Endodermal cell (in vitro differentiated cells): Measurements from ENCODE around the gene KCNJ2. TPM values are rescaled to one million over a fixed set of nuclear protein-coding genes. Genes with fewer than 3 reads are reported as not detected.

ENCODE experiments used
- DNase-seq: peaks from one replicate; pipeline ENCODE4 v3.0.0-alpha.2; 2017
- H3K27ac ChIP-seq: 2 replicates; pipeline ENCODE4 v1.5.1; 2013; ENCODE audit warnings: mild to moderate bottlenecking, low read depth, low read length, moderate library complexity
- H3K27me3 ChIP-seq: 2 replicates; pipeline ENCODE4 v1.6.1; 2013; ENCODE audit warnings: mild to moderate bottlenecking, low read length, moderate library complexity; ENCODE audit not compliant: insufficient read depth, control insufficient read depth, poor library complexity, severe bottlenecking
- H3K36me3 ChIP-seq: 2 replicates; pipeline ENCODE4 v1.7.0; 2013; ENCODE audit warnings: mild to moderate bottlenecking, low read length, moderate library complexity; ENCODE audit not compliant: control insufficient read depth, insufficient read depth
- H3K4me1 ChIP-seq: one replicate; pipeline ENCODE4 v1.7.0; 2013; ENCODE audit warnings: low read length; ENCODE audit not compliant: control insufficient read depth, insufficient read depth
- H3K4me3 ChIP-seq: 2 replicates; pipeline ENCODE4 v1.5.1; 2013; ENCODE audit warnings: mild to moderate bottlenecking, low read length, moderate library complexity
- H3K9ac ChIP-seq: 2 replicates; pipeline ENCODE4 v1.6.1; 2013; ENCODE audit warnings: mild to moderate bottlenecking, low read length, moderate library complexity; ENCODE audit not compliant: poor library complexity, severe bottlenecking; ENCODE audit errors: extremely low read depth
- H3K9me3 ChIP-seq: 2 replicates; pipeline ENCODE4 v1.6.1; 2013; ENCODE audit warnings: mild to moderate bottlenecking, low read length, moderate library complexity; ENCODE audit not compliant: control insufficient read depth
- H3K27ac Mint-ChIP-seq: 2 replicates; pipeline ENCODE4 v1.8.0; 2020; ENCODE audit warnings: mixed read lengths
- H3K27me3 Mint-ChIP-seq: 2 replicates; pipeline ENCODE4 v1.8.0; 2021; ENCODE audit warnings: mild to moderate bottlenecking, mixed read lengths; ENCODE audit not compliant: insufficient read depth
- H3K36me3 Mint-ChIP-seq: 2 replicates; pipeline ENCODE4 v1.8.0; 2020; ENCODE audit warnings: low read depth, mixed read lengths
- H3K4me1 Mint-ChIP-seq: 2 replicates; pipeline ENCODE4 v1.8.0; 2020; ENCODE audit warnings: mixed read lengths
- H3K4me3 Mint-ChIP-seq: 2 replicates; pipeline ENCODE4 v1.8.0; 2020; ENCODE audit warnings: mild to moderate bottlenecking, moderate library complexity, mixed read lengths
- H3K9me3 Mint-ChIP-seq: 2 replicates; pipeline ENCODE4 v1.8.0; 2020; ENCODE audit warnings: mild to moderate bottlenecking, mixed read lengths
- CTCF ChIP-seq: fragments of 200-600 bp; sonication (generic); conservative IDR thresholded peaks from 2 replicates; pipeline ENCODE4 v1.5.0; 2021; ENCODE audit warnings: antibody characterized with exemption, mild to moderate bottlenecking
- WGBS, 2 experiments: methylation state at CpG; one replicate each; pipeline versions ENCODE4 v1.1.5 to v1.1.7; 2013; ENCODE audit warnings: missing lambda C conversion rate in 2 of 2, mixed read lengths in 1 of 2; ENCODE audit not compliant: insufficient coverage in 1 of 2, insufficient read length in 1 of 2; 5-methylcytosine and 5-hydroxymethylcytosine counted together
- total RNA-seq, 2 donors: library from RNA; stranded (reverse); fragmentation: NEBNext Ultra II Directional in 1 of 2; extraction: Animal tissue kit (Norgen Biotek cat#: 25700) in 1 of 2; gene quantifications; 2 replicates in 1 of 2; 3 replicates in 1 of 2; pipeline ENCODE4 v1.2.1, GENCODE V29; 2021

Gene KCNJ2
- total RNA-seq, 2 donors from 2014 or later, result 0.35 to 1.3 TPM

- no peaks in the 10 kb centered on the region for H3K36me3 ChIP-seq
- no peak for TF ChIP-seq CTCF
- peaks cover 59% of the 10 kb centered on the region for H3K27me3 ChIP-seq
- peak overlapping the region; percentile 88 for H3K4me3 ChIP-seq
- H3K27ac Mint-ChIP-seq, result peak overlapping the region; percentile 57
- peak overlapping the region; percentile 82 for H3K4me3 Mint-ChIP-seq
- no peaks in the 10 kb centered on the region for H3K9me3 ChIP-seq
- no peaks in the 10 kb centered on the region for H3K9me3 Mint-ChIP-seq
- H3K27ac ChIP-seq, result no peak overlapping the region
- H3K36me3 Mint-ChIP-seq, result no peaks in the 10 kb centered on the region
- no peaks in the 10 kb centered on the region for H3K4me1 ChIP-seq
- H3K9ac ChIP-seq, result no peak overlapping the region
- WGBS, 2 experiments, result 6 to 9% methylated on average over 13 to 23 of the region's 24 CpGs
- H3K27me3 Mint-ChIP-seq, result peaks cover 39% of the 10 kb centered on the region
- no peak for DNase-seq
- H3K4me1 Mint-ChIP-seq, result peaks cover 13% of the 10 kb centered on the region
Observed at GRCh38 chr17:70169709-70170597, 621 bp downstream of the KCNJ2 start.

GRCh38 chr17:70171159-70171558 is 1.8 kb downstream of the KCNJ2 start:
- no peak for TF ChIP-seq CTCF
- Histone ChIP-seq H3K27ac (no peak overlapping the region), H3K9ac (no peak overlapping the region), H3K36me3 (no peaks in the 10 kb centered on the region), H3K9me3 (no peaks in the 10 kb centered on the region), H3K27me3 (peaks cover 59% of the 10 kb centered on the region), H3K4me1 (no peaks in the 10 kb centered on the region), H3K4me3 (no peak overlapping the region)
- peaks cover 11% of the 10 kb centered on the region for H3K36me3 Mint-ChIP-seq
- H3K27me3 Mint-ChIP-seq, result peaks cover 40% of the 10 kb centered on the region
- DNase-seq, result no peak
- no peak overlapping the region for H3K4me3 Mint-ChIP-seq
- 71 to 89% methylated on average over 1 to 5 of the region's 5 CpGs for WGBS, 2 experiments
- H3K9me3 Mint-ChIP-seq, result no peaks in the 10 kb centered on the region
- peaks cover 13% of the 10 kb centered on the region for H3K4me1 Mint-ChIP-seq
- H3K27ac Mint-ChIP-seq, result no peak overlapping the region

GRCh38 chr17:70172449-70172848 is 3.1 kb downstream of the KCNJ2 start:
- H3K4me1 Mint-ChIP-seq, result peaks cover 13% of the 10 kb centered on the region
- WGBS, 2 experiments, result 71% methylated on average over 2 of the region's 2 CpGs; no CpG with 5 or more reads in 1 of the 2 experiments
- Histone ChIP-seq H3K4me3 (no peak overlapping the region), H3K27me3 (peaks cover 54% of the 10 kb centered on the region), H3K4me1 (no peaks in the 10 kb centered on the region), H3K9me3 (no peaks in the 10 kb centered on the region), H3K27ac (no peak overlapping the region), H3K9ac (no peak overlapping the region), H3K36me3 (no peaks in the 10 kb centered on the region)
- no peak for DNase-seq
- no peaks in the 10 kb centered on the region for H3K9me3 Mint-ChIP-seq
- no peak for TF ChIP-seq CTCF
- H3K4me3 Mint-ChIP-seq, result no peak overlapping the region
- peaks cover 37% of the 10 kb centered on the region for H3K27me3 Mint-ChIP-seq
- H3K27ac Mint-ChIP-seq, result no peak overlapping the region
- peaks cover 11% of the 10 kb centered on the region for H3K36me3 Mint-ChIP-seq
